Stomach (tissue), 9 donors: ENCODE data around the gene SUPT16H. TPM values are rescaled to one million over a fixed set of nuclear protein-coding genes. Genes with fewer than 3 reads are reported as not detected.

Experiments used
- DNase-seq, 2 donors: peaks; one replicate each; pipeline versions ENCODE4 v3.0.0 to v3.0.0-alpha.2; 2013 to 2019
- H3K27ac ChIP-seq, 5 donors: fragments of 200-600 bp in 4 of 5; sonication (generic) in 4 of 5; one replicate each; pipeline ENCODE4 v1.5.1; 2013 to 2019; ENCODE audit warnings: mild to moderate bottlenecking in 1 of 5, moderate library complexity in 1 of 5
- H3K27me3 ChIP-seq, 3 donors: fragments of 200-600 bp; sonication (generic); one replicate each; pipeline ENCODE4 v1.5.1; 2017 to 2019; ENCODE audit warnings: mixed run types in 1 of 3
- H3K36me3 ChIP-seq, 4 donors: fragments of 200-600 bp; sonication (generic); 1 replicate in 3 of 4; 2 replicates in 1 of 4; pipeline ENCODE4 v1.5.1; 2016 to 2019
- H3K4me1 ChIP-seq, 4 donors: fragments of 200-600 bp; sonication (generic); one replicate each; pipeline ENCODE4 v1.5.1; 2016 to 2019
- H3K4me3 ChIP-seq, 4 donors: fragments of 200-600 bp; sonication (generic) in 3 of 4; one replicate each; pipeline ENCODE4 v1.5.1; 2016 to 2019; ENCODE audit warnings: mild to moderate bottlenecking in 1 of 4
- H3K9me3 ChIP-seq, 4 donors: fragments of 200-600 bp; sonication (generic); one replicate each; pipeline ENCODE4 v1.5.1; 2016 to 2019
- CTCF ChIP-seq, 7 experiments: fragments of 450-650 bp in 4 of 7; fragments of 200-600 bp in 3 of 7; sonication (generic) in 3 of 7; IDR thresholded peaks; one replicate each; pipeline ENCODE4 v1.5.1; 2016 to 2019; ENCODE audit warnings: antibody characterized with exemption in 7 of 7, control low read depth in 2 of 7, mild to moderate bottlenecking in 1 of 7
- EP300 ChIP-seq: sonication (generic); formaldehyde crosslinking; IDR thresholded peaks from one replicate; pipeline ENCODE4 v1.6.1; 2017; ENCODE audit warnings: antibody characterized with exemption
- POLR2A ChIP-seq, 4 donors: fragments of 450-650 bp; IDR thresholded peaks; one replicate each; pipeline ENCODE4 v1.6.1; 2016; ENCODE audit warnings: antibody characterized with exemption in 4 of 4, control low read depth in 2 of 4, mild to moderate bottlenecking in 1 of 4, moderate library complexity in 1 of 4
- POLR2AphosphoS5 ChIP-seq, 3 donors: sonication (generic); formaldehyde crosslinking; IDR thresholded peaks; one replicate each; pipeline ENCODE4 v1.6.1; 2016; ENCODE audit warnings: antibody characterized with exemption in 3 of 3
- WGBS, 5 donors: extraction: QIAGEN DNeasy Blood & Tissue Kit in 3 of 5; methylation state at CpG; one replicate each; pipeline versions ENCODE4 v1.1.5 to v1.1.7; 2013 to 2018; 5-methylcytosine and 5-hydroxymethylcytosine counted together
- intact Hi-C: fragments of 100-400 bp; cut with DNase I; formaldehyde crosslinking; loops from one replicate; pipeline ENCODE4 v1.15.1; 2023; ENCODE audit warnings: low total_unique reads
- polyA plus RNA-seq, 3 donors: library from polyadenylated mRNA; stranded (reverse); fragments of 200-250 nt; gene quantifications; one replicate each; pipeline ENCODE4 v1.2.3, GENCODE V29; 2013
- total RNA-seq, 5 donors: library from RNA; depleted of rRNA; stranded (reverse); fragments of >200 nt; gene quantifications; one replicate each; pipeline versions ENCODE4 v1.1.0 to v1.2.3, GENCODE V29; 2014 to 2016
- donor health status: healthy with polysubstance abuse.
- donor health status: Bipolar disorder and iron deficiency.
- donor health status: healthy.

The SUPT16H gene
- total and polyA plus RNA-seq, 8 donors: 14.2 to 76.2 (median 34.6) TPM

- Histone ChIP-seq H3K9me3 (no peaks in the 10 kb centered on the region), H3K36me3 (peaks cover 73 to 100% (median 99%) of the 10 kb centered on the region in 4 donors), H3K4me3 (no peak overlapping the region), H3K27ac (no peak overlapping the region), H3K27me3 (no peaks in the 10 kb centered on the region), H3K4me1 (peaks cover 0 to 9% (median 3%) of the 10 kb centered on the region in 4 donors)
- no peak for TF ChIP-seq POLR2AphosphoS5 (IDR thresholded peaks at IDR 0.05)
- TF ChIP-seq POLR2A (IDR thresholded peaks at IDR 0.05): no peak
- TF ChIP-seq CTCF (IDR thresholded peaks at IDR 0.05): no peak
- TF ChIP-seq EP300: no peak
- WGBS, 5 donors: 89 to 100% (median 95%) methylated on average over 1 of the region's 1 CpG
- intact Hi-C loops: no loop called here
- no peak for DNase-seq
Observed at GRCh38 chr14:21426692-21427091, 42.9 kb upstream of the SUPT16H start.

- DNase-seq: no peak
- Histone ChIP-seq H3K36me3 (peaks cover 59 to 100% (median 97%) of the 10 kb centered on the region in 4 donors), H3K9me3 (no peaks in the 10 kb centered on the region), H3K27ac (no peak overlapping the region), H3K4me3 (no peak overlapping the region), H3K4me1 (no peaks in the 10 kb centered on the region), H3K27me3 (no peaks in the 10 kb centered on the region)
- no peak for TF ChIP-seq EP300
- no peak for TF ChIP-seq POLR2AphosphoS5 (IDR thresholded peaks at IDR 0.05)
- no peak for TF ChIP-seq POLR2A (IDR thresholded peaks at IDR 0.05)
- intact Hi-C loops: no loop called here
- 86 to 95% (median 91%) methylated on average over 4 to 5 of the region's 5 CpGs for WGBS, 5 donors
Observed at GRCh38 chr14:21419528-21419927, 35.7 kb upstream of the SUPT16H start.

- intact Hi-C loops: no loop called here
- Histone ChIP-seq H3K4me1 (no peaks in the 10 kb centered on the region), H3K36me3 (peaks cover 73 to 100% (median 97%) of the 10 kb centered on the region in 4 donors), H3K27ac (no peak overlapping the region), H3K27me3 (no peaks in the 10 kb centered on the region), H3K4me3 (no peak overlapping the region), H3K9me3 (no peaks in the 10 kb centered on the region)
- TF ChIP-seq CTCF (IDR thresholded peaks at IDR 0.05): no peak
- TF ChIP-seq EP300: no peak
- no peak for TF ChIP-seq POLR2A (IDR thresholded peaks at IDR 0.05)
- no peak for TF ChIP-seq POLR2AphosphoS5 (IDR thresholded peaks at IDR 0.05)
- WGBS, 5 donors: 94 to 96% (median 95%) methylated on average over 4 of the region's 4 CpGs
- DNase-seq: no peak
Observed at GRCh38 chr14:21415329-21415728, 31.5 kb upstream of the SUPT16H start.

- Histone ChIP-seq H3K4me1 (no peaks in the 10 kb centered on the region), H3K27me3 (no peaks in the 10 kb centered on the region), H3K9me3 (no peaks in the 10 kb centered on the region), H3K36me3 (peaks cover 71 to 100% (median 97%) of the 10 kb centered on the region in 4 donors), H3K27ac (no peak overlapping the region), H3K4me3 (no peak overlapping the region)
- TF ChIP-seq POLR2AphosphoS5 (IDR thresholded peaks at IDR 0.05) (no peak), POLR2A (IDR thresholded peaks at IDR 0.05) (no peak), CTCF (IDR thresholded peaks at IDR 0.05) (no peak), EP300 (no peak)
- intact Hi-C loops: no loop called here
- 89 to 100% (median 93%) methylated on average over 1 of the region's 1 CpG for WGBS, 5 donors
- DNase-seq: no peak
Observed at GRCh38 chr14:21414137-21414631, 30.4 kb upstream of the SUPT16H start.

- H3K4me3 ChIP-seq: no peak overlapping the region
- WGBS, 5 donors: 83 to 92% (median 87%) methylated on average over 3 of the region's 3 CpGs
- TF ChIP-seq EP300 (no peak), POLR2AphosphoS5 (IDR thresholded peaks at IDR 0.05) (no peak), POLR2A (IDR thresholded peaks at IDR 0.05) (no peak), CTCF (IDR thresholded peaks at IDR 0.05) (no peak)
- H3K9me3 ChIP-seq: no peaks in the 10 kb centered on the region
- H3K4me1 ChIP-seq: no peaks in the 10 kb centered on the region
- no peak for DNase-seq
- H3K27ac ChIP-seq: no peak overlapping the region
- H3K36me3 ChIP-seq: peaks cover 92 to 100% (median 100%) of the 10 kb centered on the region in 4 donors
- H3K27me3 ChIP-seq: no peaks in the 10 kb centered on the region
- intact Hi-C loops: no loop called here
Observed at GRCh38 chr14:21408147-21408546, 24.3 kb upstream of the SUPT16H start.
